Activated naive CD8-positive, alpha-beta T cell treated with anti-CD3 and anti-CD28 coated beads for 36 hours (primary cell): ENCODE measurements around the gene RFX3. TPM values are rescaled to one million over a fixed set of nuclear protein-coding genes. Genes with fewer than 3 reads are reported as not detected.

Source experiments
- DNase-seq: peaks from one replicate; pipeline ENCODE4 v3.0.0; 2021
- H3K27ac Mint-ChIP-seq: one replicate; pipeline ENCODE4 v1.8.0; 2022; ENCODE audit warnings: mild to moderate bottlenecking, moderate library complexity, mixed read lengths
- H3K27me3 Mint-ChIP-seq: one replicate; pipeline ENCODE4 v1.8.0; 2022; ENCODE audit warnings: mild to moderate bottlenecking, mixed read lengths
- H3K36me3 Mint-ChIP-seq: one replicate; pipeline ENCODE4 v1.8.0; 2021; ENCODE audit warnings: mild to moderate bottlenecking, mixed read lengths
- H3K4me1 Mint-ChIP-seq: one replicate; pipeline ENCODE4 v1.8.0; 2021; ENCODE audit warnings: mixed read lengths
- H3K4me3 Mint-ChIP-seq: one replicate; pipeline ENCODE4 v1.8.0; 2022; ENCODE audit warnings: mild to moderate bottlenecking, moderate library complexity, mixed read lengths
- H3K9me3 Mint-ChIP-seq: one replicate; pipeline ENCODE4 v1.8.0; 2022; ENCODE audit warnings: mixed read lengths
- total RNA-seq, 2 experiments: library from RNA; stranded (reverse); gene quantifications; one replicate each; pipeline ENCODE4 v1.2.3, GENCODE V29; 2021

RFX3 gene
- total RNA-seq, 2 experiments from 2014 or later: 10.1 to 10.4 TPM

DNA sequence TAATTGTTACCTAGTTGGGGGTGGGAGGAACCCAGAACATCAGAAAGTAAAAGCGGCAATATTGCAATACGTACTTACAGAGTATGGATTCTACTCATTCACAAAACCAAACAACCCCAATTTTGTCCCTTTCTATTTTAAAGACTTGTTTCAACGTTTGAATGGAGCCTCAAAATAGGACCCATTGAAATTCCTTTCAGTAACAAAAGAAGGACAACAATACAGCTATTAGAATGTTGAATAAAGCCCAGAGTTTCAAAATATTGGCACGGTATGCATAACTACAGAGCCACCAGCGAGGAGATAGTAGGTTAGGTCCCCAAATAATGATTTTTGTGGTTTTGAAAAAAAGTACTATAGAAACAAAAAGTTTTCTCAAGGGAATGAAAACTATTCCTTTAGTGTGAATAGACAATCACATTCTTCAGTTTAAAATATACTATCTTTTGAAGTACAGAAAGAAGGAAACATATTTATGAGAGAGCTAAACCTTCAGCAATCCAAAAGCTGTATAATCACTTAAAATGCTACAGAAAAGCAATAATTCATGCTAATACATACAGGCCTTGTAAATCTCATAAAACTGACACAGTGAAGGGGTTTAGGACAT lies 235.5 kb downstream of the RFX3 start:
- Mint-ChIP-seq H3K4me1 (no peaks in the 10 kb centered on the region), H3K27me3 (no peaks in the 10 kb centered on the region), H3K27ac (no peak overlapping the region), H3K4me3 (no peak overlapping the region), H3K36me3 (peaks cover 45% of the 10 kb centered on the region), H3K9me3 (peaks cover 1% of the 10 kb centered on the region)
- no peak for DNase-seq

DNA sequence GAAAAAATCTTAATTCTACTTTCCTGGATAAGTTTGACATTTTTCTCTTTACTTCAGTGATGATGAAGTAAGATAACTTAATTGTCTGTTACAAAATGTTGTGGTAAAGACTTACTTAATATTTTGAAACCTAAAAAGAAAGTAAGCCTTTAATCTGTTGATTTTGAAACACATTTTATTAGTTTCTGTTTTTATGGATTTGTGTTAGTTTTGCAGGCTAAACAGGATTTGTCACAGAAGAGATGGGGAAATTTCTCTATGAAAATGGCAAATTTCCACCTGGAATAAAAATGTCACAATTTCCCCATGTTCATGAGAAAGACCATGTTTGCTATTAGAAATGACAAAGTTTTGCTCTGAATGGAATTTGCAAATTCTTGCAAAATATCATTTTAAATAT lies 237.1 kb downstream of the RFX3 start:
- H3K4me3 Mint-ChIP-seq: no peak overlapping the region
- peaks cover 53% of the 10 kb centered on the region for H3K36me3 Mint-ChIP-seq
- DNase-seq: no peak
- no peaks in the 10 kb centered on the region for H3K4me1 Mint-ChIP-seq
- H3K9me3 Mint-ChIP-seq: peaks cover 1% of the 10 kb centered on the region
- H3K27me3 Mint-ChIP-seq: no peaks in the 10 kb centered on the region
- no peak overlapping the region for H3K27ac Mint-ChIP-seq

DNA sequence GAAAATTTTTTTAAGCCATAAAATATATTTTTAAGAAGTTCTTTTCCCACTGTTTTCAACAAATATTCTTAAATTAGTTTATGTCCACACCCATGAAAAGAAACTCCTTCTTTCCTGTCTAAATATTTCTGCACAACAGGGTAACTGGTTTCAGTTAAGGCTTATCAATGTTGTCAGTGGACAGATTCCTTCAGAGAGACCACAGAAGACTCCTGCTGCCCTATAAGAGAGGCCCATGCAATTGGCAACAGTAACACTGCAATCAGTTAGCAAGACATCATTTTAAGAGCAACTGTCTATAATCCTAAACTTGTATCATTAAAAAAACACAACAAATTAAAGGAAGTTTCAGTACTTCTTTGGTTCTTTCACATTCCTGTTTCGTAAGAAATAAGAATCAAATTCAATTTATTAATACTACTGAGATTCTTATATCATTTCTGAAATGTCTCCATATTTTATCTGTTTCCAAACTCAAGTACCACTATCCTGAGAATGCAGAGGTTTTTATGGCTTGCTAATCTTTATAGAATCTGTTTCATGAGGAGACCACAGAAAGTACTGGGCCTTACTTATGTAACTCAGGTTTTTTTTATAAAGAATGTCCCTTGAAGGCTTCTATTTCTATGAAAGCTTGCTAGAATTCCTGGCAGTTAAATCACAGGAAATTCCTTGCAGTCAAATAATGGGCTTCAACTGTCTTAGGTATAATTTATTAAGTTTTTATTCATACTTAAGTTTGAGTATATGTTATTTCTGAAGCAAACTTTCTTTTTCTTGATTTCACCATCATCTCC lies 240.2 kb downstream of the RFX3 start:
- Mint-ChIP-seq H3K36me3 (peaks cover 44% of the 10 kb centered on the region), H3K9me3 (no peaks in the 10 kb centered on the region), H3K27ac (no peak overlapping the region), H3K4me1 (peaks cover 4% of the 10 kb centered on the region), H3K27me3 (no peaks in the 10 kb centered on the region), H3K4me3 (no peak overlapping the region)
- no peak for DNase-seq

DNA sequence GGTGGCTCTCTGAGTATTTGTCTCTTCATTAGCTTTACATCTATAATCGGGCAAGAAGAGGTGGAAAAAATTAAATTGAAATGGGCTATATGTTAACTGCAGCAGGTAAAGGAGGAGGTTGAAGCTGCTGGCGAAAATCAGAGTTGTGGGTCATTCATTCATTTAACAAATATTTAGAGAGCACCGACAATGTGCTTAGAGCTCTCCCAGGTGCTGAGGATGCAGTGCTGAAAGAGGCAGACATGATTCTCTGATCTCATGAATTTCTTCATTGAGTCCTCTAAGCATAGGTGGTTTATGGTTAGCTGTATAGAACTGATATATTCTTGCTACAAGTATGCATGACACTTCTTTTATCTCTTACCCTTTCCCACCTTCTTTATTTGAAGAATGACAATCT lies 243.4 kb downstream of the RFX3 start:
- DNase-seq: no peak
- Mint-ChIP-seq H3K4me3 (no peak overlapping the region), H3K36me3 (peaks cover 32% of the 10 kb centered on the region), H3K27ac (no peak overlapping the region), H3K4me1 (peaks cover 6% of the 10 kb centered on the region), H3K9me3 (no peaks in the 10 kb centered on the region), H3K27me3 (no peaks in the 10 kb centered on the region)

DNA sequence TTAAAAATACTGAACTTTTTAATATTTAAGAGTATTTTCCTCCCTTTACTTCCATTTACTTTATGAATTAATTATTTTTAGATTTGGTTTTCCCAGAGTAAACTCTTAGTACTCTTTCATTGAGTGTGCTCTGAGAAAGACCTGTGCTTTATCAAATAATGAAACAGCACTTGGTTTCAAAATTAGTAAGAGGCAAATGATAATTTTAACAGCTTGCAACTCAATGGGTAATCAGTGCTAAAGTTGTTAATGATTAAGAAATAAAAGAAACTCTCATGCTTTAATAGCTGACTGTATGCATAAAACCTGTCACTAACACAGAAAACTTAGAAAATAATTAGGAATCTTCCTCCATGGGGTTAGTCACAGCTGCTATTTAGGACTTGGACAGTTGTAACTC lies 244.4 kb downstream of the RFX3 start:
- H3K36me3 Mint-ChIP-seq: peaks cover 24% of the 10 kb centered on the region
- no peak for DNase-seq
- no peak overlapping the region for H3K4me3 Mint-ChIP-seq
- H3K4me1 Mint-ChIP-seq: peaks cover 6% of the 10 kb centered on the region
- no peaks in the 10 kb centered on the region for H3K27me3 Mint-ChIP-seq
- H3K27ac Mint-ChIP-seq: no peak overlapping the region
- H3K9me3 Mint-ChIP-seq: no peaks in the 10 kb centered on the region

DNA sequence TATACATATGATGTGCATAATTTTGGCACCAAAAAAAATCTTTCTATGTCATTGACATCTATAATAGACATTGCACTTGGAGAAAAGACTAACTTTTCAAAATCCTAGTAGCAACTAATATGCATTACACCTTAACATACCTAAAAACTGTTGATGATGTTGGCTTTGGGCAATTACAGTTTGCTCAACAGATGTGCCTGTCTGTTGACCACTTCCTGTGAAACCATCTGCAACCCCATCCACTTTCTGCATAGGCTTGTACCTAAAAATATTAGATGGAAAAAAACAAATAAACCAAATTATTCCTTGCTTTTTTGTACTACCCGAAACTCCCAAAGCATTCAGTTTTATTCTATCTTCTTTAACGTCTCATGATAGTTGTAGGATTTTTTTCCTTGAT lies 248.6 kb downstream of the RFX3 start:
- no peaks in the 10 kb centered on the region for H3K27me3 Mint-ChIP-seq
- no peak for DNase-seq
- no peaks in the 10 kb centered on the region for H3K9me3 Mint-ChIP-seq
- H3K36me3 Mint-ChIP-seq: peaks cover 15% of the 10 kb centered on the region
- H3K4me3 Mint-ChIP-seq: no peak overlapping the region
- H3K27ac Mint-ChIP-seq: no peak overlapping the region
- H3K4me1 Mint-ChIP-seq: peaks cover 7% of the 10 kb centered on the region

DNA sequence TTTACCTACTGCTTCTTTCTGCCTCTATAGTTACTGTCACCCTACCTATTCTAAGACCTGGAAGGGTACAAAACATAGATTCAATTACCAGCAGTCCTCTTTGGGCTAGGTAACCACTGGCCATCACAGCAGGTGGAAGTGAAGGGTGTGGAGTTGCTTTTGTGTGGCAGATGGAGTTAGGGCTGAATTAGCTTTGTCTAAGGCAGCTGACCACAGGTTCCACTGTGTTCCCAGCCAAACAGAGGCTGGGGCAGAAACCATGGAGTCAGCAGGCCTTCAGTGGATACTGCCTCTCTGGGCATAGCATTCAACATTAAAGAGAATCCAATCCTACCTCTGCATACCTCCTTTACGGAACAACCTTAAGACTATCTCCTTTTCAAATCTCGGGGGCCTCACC lies 254.2 kb downstream of the RFX3 start:
- no peaks in the 10 kb centered on the region for H3K27me3 Mint-ChIP-seq
- no peaks in the 10 kb centered on the region for H3K9me3 Mint-ChIP-seq
- DNase-seq: no peak
- H3K4me1 Mint-ChIP-seq: peaks cover 2% of the 10 kb centered on the region
- peaks cover 31% of the 10 kb centered on the region for H3K36me3 Mint-ChIP-seq
- H3K4me3 Mint-ChIP-seq: no peak overlapping the region
- H3K27ac Mint-ChIP-seq: no peak overlapping the region

DNA sequence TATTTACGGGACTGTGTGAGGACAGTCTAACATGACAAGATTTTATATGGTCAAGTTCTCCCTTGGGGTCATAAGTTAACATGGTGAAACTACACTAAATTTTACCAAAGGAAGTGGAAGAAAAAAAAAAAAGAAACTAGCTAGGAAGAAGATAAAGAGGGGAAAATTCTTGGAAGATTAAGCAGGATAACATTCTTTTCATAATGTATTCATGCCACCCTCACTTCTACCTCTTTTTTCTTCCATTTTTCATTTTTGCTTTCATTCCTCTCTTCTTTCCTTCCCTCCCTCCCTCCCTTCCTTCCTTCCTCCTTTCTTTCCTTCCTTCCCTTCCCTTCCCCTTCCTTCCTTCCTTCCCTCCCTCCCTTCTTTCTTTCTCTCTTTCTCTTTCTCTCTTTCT lies 254.6 kb downstream of the RFX3 start:
- H3K27ac Mint-ChIP-seq: no peak overlapping the region

DNA sequence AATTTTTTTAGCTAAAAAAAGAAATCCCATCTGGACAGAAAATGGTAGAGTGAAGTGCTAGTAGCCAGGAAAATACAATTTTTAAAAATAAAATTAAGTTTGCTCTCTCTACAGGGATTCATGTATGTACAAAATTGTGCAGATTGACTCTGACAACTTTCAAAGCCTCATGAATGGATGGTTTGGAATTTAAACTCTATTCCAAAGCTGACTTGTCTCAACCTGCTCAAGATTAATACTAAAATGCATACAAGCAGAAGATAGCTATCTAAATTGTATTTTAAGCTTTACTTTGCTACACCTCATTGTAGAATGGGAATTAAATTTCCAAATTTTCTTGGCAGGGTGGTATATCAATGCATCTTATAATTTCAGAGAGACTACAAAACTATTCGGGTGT lies 257.6 kb downstream of the RFX3 start:
- no peaks in the 10 kb centered on the region for H3K9me3 Mint-ChIP-seq
- H3K27me3 Mint-ChIP-seq: no peaks in the 10 kb centered on the region
- no peak overlapping the region for H3K27ac Mint-ChIP-seq
- H3K36me3 Mint-ChIP-seq: peaks cover 29% of the 10 kb centered on the region
- no peak for DNase-seq
- H3K4me1 Mint-ChIP-seq: no peaks in the 10 kb centered on the region
- H3K4me3 Mint-ChIP-seq: no peak overlapping the region

More for the DNA sequence above, 254.6 kb downstream of the RFX3 start:
- Mint-ChIP-seq H3K36me3 (peaks cover 31% of the 10 kb centered on the region), H3K4me1 (peaks cover 2% of the 10 kb centered on the region), H3K27me3 (no peaks in the 10 kb centered on the region), H3K9me3 (no peaks in the 10 kb centered on the region), H3K4me3 (no peak overlapping the region)
- no peak for DNase-seq

DNA sequence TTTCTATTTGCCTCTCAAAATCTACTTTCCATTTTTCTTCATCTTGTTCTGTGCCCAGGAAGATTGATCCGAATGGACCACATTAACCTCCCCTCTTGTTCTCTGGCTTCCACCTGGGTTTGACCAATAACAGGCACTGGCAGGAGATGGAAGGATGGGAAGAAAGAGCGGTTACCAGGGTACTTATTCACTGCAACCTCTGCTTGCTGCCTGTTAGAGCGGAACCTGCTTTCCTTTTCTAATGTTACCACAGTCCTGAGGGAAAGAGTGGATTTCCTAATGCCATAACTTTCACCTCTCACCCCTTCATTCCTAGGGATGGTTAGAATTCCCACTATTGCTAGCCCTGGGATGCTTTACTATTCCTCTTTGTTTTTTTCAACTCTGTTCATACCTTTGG lies 262.1 kb downstream of the RFX3 start:
- no peaks in the 10 kb centered on the region for H3K9me3 Mint-ChIP-seq
- no peaks in the 10 kb centered on the region for H3K27me3 Mint-ChIP-seq
- H3K4me3 Mint-ChIP-seq: no peak overlapping the region
- no peak overlapping the region for H3K27ac Mint-ChIP-seq
- DNase-seq: no peak
- H3K4me1 Mint-ChIP-seq: no peaks in the 10 kb centered on the region
- peaks cover 13% of the 10 kb centered on the region for H3K36me3 Mint-ChIP-seq

DNA sequence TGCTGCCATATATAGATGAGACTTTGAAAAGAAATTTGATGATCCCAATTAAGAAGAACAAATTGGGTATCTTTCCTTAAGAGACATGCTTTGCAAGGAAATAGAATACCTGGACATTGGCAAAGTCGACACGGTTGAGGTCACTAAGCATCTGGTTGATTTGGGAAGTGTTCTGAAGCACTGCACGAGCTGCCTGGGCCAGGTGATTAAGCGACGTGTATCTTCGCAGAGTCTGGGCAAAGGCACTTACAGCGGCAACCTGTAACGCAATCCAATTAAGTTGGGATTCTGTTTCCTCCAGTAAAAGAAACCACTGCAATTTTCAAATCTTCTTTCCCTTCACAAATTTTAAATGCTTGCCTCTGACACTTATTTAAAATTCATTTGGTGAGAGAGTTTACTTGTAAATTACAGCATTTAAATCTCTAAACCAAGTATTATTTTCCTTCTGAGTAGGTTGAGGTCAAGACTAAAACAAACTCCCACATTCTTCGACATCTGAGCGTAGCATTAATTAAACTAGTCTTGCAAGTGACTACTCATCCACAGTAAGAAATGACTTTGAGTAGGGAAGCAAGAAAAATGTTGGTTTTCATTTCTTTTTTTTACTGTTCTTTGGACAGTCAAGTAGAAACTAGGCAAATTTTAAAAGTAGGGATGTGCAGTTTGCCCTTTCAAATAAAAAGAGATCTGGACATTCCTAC lies 262.8 kb downstream of the RFX3 start:
- Mint-ChIP-seq H3K9me3 (no peaks in the 10 kb centered on the region), H3K36me3 (peaks cover 13% of the 10 kb centered on the region), H3K27ac (no peak overlapping the region), H3K4me3 (no peak overlapping the region), H3K4me1 (no peaks in the 10 kb centered on the region), H3K27me3 (no peaks in the 10 kb centered on the region)
- no peak for DNase-seq

DNA sequence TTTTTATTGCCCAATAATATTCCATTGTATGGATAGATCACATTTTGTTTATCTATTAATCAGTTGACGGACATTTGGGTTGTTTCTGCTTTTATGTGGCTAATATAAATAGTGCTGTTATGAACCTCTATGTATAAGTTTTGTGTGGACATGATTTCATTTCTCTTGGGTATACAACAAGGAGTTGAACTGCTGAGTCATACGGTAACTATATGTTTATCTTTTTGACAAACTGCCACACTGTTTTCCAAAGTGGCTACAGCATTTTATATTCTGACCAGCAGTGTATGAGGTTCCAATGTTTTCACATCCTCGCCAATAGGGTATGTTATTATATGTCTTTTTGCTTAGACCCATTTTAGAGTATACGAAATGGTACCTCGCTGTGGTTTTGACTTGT lies 264.3 kb downstream of the RFX3 start:
- H3K9me3 Mint-ChIP-seq: no peaks in the 10 kb centered on the region
- no peaks in the 10 kb centered on the region for H3K27me3 Mint-ChIP-seq
- H3K36me3 Mint-ChIP-seq: peaks cover 12% of the 10 kb centered on the region
- no peaks in the 10 kb centered on the region for H3K4me1 Mint-ChIP-seq
- H3K4me3 Mint-ChIP-seq: no peak overlapping the region
- DNase-seq: no peak
- H3K27ac Mint-ChIP-seq: no peak overlapping the region

DNA sequence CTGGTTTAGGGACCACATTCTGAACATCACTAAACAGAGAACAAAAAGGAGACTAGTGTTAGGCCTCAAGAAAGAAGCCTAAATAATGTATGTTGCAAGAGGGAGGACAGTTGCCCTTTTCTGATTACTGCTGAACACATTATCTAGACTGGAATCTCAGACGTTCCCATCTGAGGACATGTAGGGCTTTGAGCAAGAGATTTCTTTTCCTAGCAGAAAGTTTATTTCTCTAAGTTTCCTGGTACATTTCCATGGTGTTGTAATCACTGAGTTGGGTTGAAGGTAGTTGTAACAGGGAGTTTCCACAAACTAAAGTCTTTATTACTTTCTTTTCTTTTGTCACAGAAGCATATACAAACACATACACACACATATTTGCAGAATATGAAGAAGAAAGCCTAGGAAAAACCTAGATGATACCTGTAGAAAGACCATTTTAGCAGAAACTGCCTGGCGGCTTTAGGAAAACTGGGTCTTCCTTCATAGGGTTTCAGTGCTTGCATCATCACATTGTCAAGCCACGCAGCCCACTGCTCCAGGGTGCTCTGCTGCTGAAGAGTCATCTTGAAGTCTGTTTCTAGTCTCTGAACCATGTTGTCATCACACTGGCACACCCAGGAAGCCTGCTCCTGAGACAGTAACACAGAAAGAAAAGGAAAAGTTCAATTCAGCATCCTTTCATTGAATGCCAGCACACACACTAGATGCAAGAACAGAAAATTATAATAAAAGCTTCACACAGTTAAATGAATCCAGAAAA lies 269.1 kb downstream of the RFX3 start:
- Mint-ChIP-seq H3K27me3 (no peaks in the 10 kb centered on the region), H3K4me3 (no peak overlapping the region), H3K4me1 (no peaks in the 10 kb centered on the region), H3K27ac (no peak overlapping the region), H3K36me3 (peaks cover 33% of the 10 kb centered on the region), H3K9me3 (no peaks in the 10 kb centered on the region)
- DNase-seq: no peak

DNA sequence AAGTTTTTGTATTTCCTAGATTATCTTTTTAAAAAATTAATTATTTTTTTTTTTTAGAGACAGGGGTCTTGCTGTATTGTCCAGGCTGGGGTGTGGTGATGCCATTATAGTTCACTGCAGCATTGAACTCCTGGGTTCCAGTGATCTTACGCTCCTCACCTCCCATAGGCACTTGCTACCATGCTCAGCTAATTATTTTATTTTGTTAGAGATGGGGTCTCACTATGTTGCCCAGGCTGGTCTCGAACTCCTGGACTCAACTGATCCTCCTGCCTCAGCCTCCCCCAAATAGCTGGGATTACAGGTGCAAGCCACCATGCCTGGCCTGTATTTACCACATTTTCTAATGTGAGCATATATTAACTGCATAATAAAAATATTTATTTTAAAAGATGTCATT lies 274.5 kb downstream of the RFX3 start:
- H3K27me3 Mint-ChIP-seq: no peaks in the 10 kb centered on the region
- no peak overlapping the region for H3K27ac Mint-ChIP-seq
- DNase-seq: no peak
- H3K36me3 Mint-ChIP-seq: peaks cover 35% of the 10 kb centered on the region
- H3K4me1 Mint-ChIP-seq: no peaks in the 10 kb centered on the region
- H3K4me3 Mint-ChIP-seq: no peak overlapping the region
- no peaks in the 10 kb centered on the region for H3K9me3 Mint-ChIP-seq

DNA sequence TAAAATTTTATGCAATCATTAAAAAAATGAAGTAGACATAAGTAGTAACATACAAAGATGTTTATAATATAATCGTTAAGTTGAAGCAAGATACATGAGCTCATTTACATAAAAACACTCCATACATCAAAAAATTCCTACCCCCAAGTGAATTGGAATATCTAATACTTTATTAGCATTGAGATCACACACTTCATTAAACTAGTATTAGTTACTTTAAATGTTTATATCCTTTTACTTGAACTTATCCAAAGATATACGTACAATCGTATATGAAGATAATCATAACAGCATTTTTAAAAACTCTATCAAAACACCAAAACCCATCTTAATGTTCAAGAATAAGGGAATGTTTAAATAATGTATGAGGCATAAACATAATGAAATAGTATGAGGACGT lies 275.1 kb downstream of the RFX3 start:
- H3K4me1 Mint-ChIP-seq: no peaks in the 10 kb centered on the region
- no peak overlapping the region for H3K27ac Mint-ChIP-seq
- H3K9me3 Mint-ChIP-seq: no peaks in the 10 kb centered on the region
- no peaks in the 10 kb centered on the region for H3K27me3 Mint-ChIP-seq
- no peak overlapping the region for H3K4me3 Mint-ChIP-seq
- peaks cover 35% of the 10 kb centered on the region for H3K36me3 Mint-ChIP-seq
- DNase-seq: no peak
